MM.1S (cell line): ENCODE results near the gene MAT1A.

ENCODE experiments used
- CTCF ChIP-seq: fragments of 300-600 bp; sonication (generic); IDR thresholded peaks from 2 replicates; pipeline ENCODE4 v1.5.1; 2016; ENCODE audit warnings: antibody characterized with exemption, low read length, mixed read lengths
- EZH2 ChIP-seq: fragments of 300-600 bp; sonication (generic); optimal IDR thresholded peaks from 2 replicates; pipeline ENCODE3; 2017; ENCODE audit warnings: low read depth, mild to moderate bottlenecking, antibody characterized with exemption, low read length, mixed read lengths
- EZH2phosphoT487 ChIP-seq: fragments of 300-600 bp; sonication (generic); IDR thresholded peaks from 2 replicates; pipeline ENCODE4 v1.6.1; 2018; ENCODE audit warnings: antibody characterized with exemption, low read length

GRCh38 chr10:80273523-80274170 is 15.8 kb downstream of the MAT1A start:
- no peak for TF ChIP-seq CTCF
- no peak for TF ChIP-seq EZH2phosphoT487
- no peak for TF ChIP-seq EZH2
